ENCODE data around the gene MBNL1. TPM values are rescaled to one million over a fixed set of nuclear protein-coding genes. Genes with fewer than 3 reads are reported as not detected.

The MBNL1 gene
- polyA plus RNA-seq, 1 donor (not counting 4 experiments of a cell fraction or from before 2014, with no cell fraction given): 58.3 TPM

- H2AFZ ChIP-seq (ENCODE audit: control insufficient read depth, low read length): no peak overlapping the region
- peaks cover 40% of the 10 kb centered on the region for H3K4me1 ChIP-seq (ENCODE audit: control insufficient read depth, extremely low read depth, insufficient read depth, low read length)
- TF ChIP-seq CTCF (optimal IDR thresholded peaks at IDR 0.05 in 1 of 3, IDR thresholded peaks at IDR 0.05 in 1 of 3, conservative IDR thresholded peaks at IDR 0.05 in 1 of 3; ENCODE audit: extremely low read depth in 1 of 3, insufficient read depth in 2 of 3, low read length in 3 of 3) (no peak), EZH2 (IDR thresholded peaks at IDR 0.05; ENCODE audit: low read length) (no peak)
- dilution Hi-C loops (cut with MboI; ENCODE audit: extremely low pct_ligation_motif_present, low sequenced_read_pairs): no loop called here
- H3K36me3 ChIP-seq (ENCODE audit: control insufficient read depth in 2 of 2, extremely low read depth in 1 of 2, insufficient read depth in 2 of 2, low read length in 2 of 2): no peaks in the 10 kb centered on the region
- H3K27ac ChIP-seq (ENCODE audit: control insufficient read depth, insufficient read depth, low read length): no peak overlapping the region
- H3K9ac ChIP-seq (ENCODE audit: control insufficient read depth, extremely low read depth, insufficient read depth, low read length): no peak overlapping the region
- H3K9me3 ChIP-seq (ENCODE audit: control insufficient read depth, low read depth, low read length): no peaks in the 10 kb centered on the region
- no peak for DNase-seq (ENCODE audit: low read depth, low spot score)
- peaks cover 2% of the 10 kb centered on the region for H4K20me1 ChIP-seq (ENCODE audit: control insufficient read depth, extremely low read depth, insufficient read depth, low read length)
- H3K4me2 ChIP-seq (ENCODE audit: control insufficient read depth, extremely low read depth, insufficient read depth, low read depth, low read length): no peak overlapping the region
- H3K27me3 ChIP-seq (ENCODE audit: control insufficient read depth, extremely low read depth, insufficient read depth, low read length): no peaks in the 10 kb centered on the region
- FAIRE-seq: no peak
- peaks cover 7% of the 10 kb centered on the region for H3K9me1 ChIP-seq (ENCODE audit: control insufficient read depth, extremely low read depth, insufficient read depth, low read length)
- no peak overlapping the region for H3K4me3 ChIP-seq (ENCODE audit: control insufficient read depth in 2 of 3, extremely low read depth in 1 of 3, insufficient read depth in 2 of 3, low read depth in 1 of 3, low read length in 3 of 3)
- peaks cover 55% of the 10 kb centered on the region for H3K79me2 ChIP-seq (ENCODE audit: control insufficient read depth, insufficient read depth, low read length)
Measured at GRCh38 chr3:152362086-152362485, 93.4 kb downstream of the MBNL1 start.

- Histone ChIP-seq H3K4me2 (ENCODE audit: control insufficient read depth, extremely low read depth, insufficient read depth, low read depth, low read length) (no peak overlapping the region), H3K4me1 (ENCODE audit: control insufficient read depth, extremely low read depth, insufficient read depth, low read length) (peaks cover 25% of the 10 kb centered on the region), H3K36me3 (ENCODE audit: control insufficient read depth in 2 of 2, extremely low read depth in 1 of 2, insufficient read depth in 2 of 2, low read length in 2 of 2) (no peaks in the 10 kb centered on the region), H3K27me3 (ENCODE audit: control insufficient read depth, extremely low read depth, insufficient read depth, low read length) (no peaks in the 10 kb centered on the region), H3K27ac (ENCODE audit: control insufficient read depth, insufficient read depth, low read length) (no peak overlapping the region), H3K79me2 (ENCODE audit: control insufficient read depth, insufficient read depth, low read length) (peaks cover 66% of the 10 kb centered on the region), H3K9ac (ENCODE audit: control insufficient read depth, extremely low read depth, insufficient read depth, low read length) (no peak overlapping the region), H3K9me1 (ENCODE audit: control insufficient read depth, extremely low read depth, insufficient read depth, low read length) (peaks cover 7% of the 10 kb centered on the region), H3K4me3 (ENCODE audit: control insufficient read depth in 2 of 3, extremely low read depth in 1 of 3, insufficient read depth in 2 of 3, low read depth in 1 of 3, low read length in 3 of 3) (no peak overlapping the region), H4K20me1 (ENCODE audit: control insufficient read depth, extremely low read depth, insufficient read depth, low read length) (peaks cover 2% of the 10 kb centered on the region), H3K9me3 (ENCODE audit: control insufficient read depth, low read depth, low read length) (no peaks in the 10 kb centered on the region), H2AFZ (ENCODE audit: control insufficient read depth, low read length) (no peak overlapping the region)
- dilution Hi-C loops (cut with MboI; ENCODE audit: extremely low pct_ligation_motif_present, low sequenced_read_pairs): no loop called here
- TF ChIP-seq CTCF (optimal IDR thresholded peaks at IDR 0.05 in 1 of 3, IDR thresholded peaks at IDR 0.05 in 1 of 3, conservative IDR thresholded peaks at IDR 0.05 in 1 of 3; ENCODE audit: extremely low read depth in 1 of 3, insufficient read depth in 2 of 3, low read length in 3 of 3): no peak
- no peak for TF ChIP-seq EZH2 (IDR thresholded peaks at IDR 0.05; ENCODE audit: low read length)
- DNase-seq (ENCODE audit: low read depth, low spot score) (no peak), FAIRE-seq (no peak)
Measured at GRCh38 chr3:152364237-152364636, 95.5 kb downstream of the MBNL1 start.
